IMR-90 (cell line): ENCODE measurements around the gene ENTREP3.

ENCODE experiments used
- BHLHE40 ChIP-seq: fragments of 150-350 bp; IDR thresholded peaks from 2 replicates; pipeline ENCODE4 v1.6.1; 2016; ENCODE audit warnings: mild to moderate bottlenecking, low read depth, low read length
- MAFK ChIP-seq: IDR thresholded peaks from 2 replicates; pipeline ENCODE4 v1.6.1; 2012; ENCODE audit warnings: low read depth, low read length, improper control_type of control experiment
- MXI1 ChIP-seq: IDR thresholded peaks from 2 replicates; pipeline ENCODE4 v1.6.1; 2012; ENCODE audit warnings: low read depth, mild to moderate bottlenecking, low read length, moderate library complexity, borderline replicate concordance
- NFE2L2 ChIP-seq: fragments of 150-350 bp; IDR thresholded peaks from 2 replicates; pipeline ENCODE4 v1.6.1; 2016; ENCODE audit warnings: low read depth, mild to moderate bottlenecking, low read length
- POLR2A ChIP-seq: IDR thresholded peaks from 2 replicates; pipeline ENCODE4 v1.6.1; 2012; ENCODE audit warnings: mild to moderate bottlenecking, low read depth, low read length
- RAD21 ChIP-seq: IDR thresholded peaks from 2 replicates; pipeline ENCODE4 v1.6.1; 2012; ENCODE audit warnings: low read length, improper control_type of control experiment
- RFX5 ChIP-seq: IDR thresholded peaks from 2 replicates; pipeline ENCODE4 v1.8.0; 2012; ENCODE audit warnings: low read depth, mild to moderate bottlenecking, low read length, moderate library complexity
- SMC3 ChIP-seq: fragments of 150-350 bp; IDR thresholded peaks from 2 replicates; pipeline ENCODE4 v1.6.1; 2016; ENCODE audit warnings: low read depth, mild to moderate bottlenecking, antibody characterized with exemption, low read length, moderate library complexity
- TF ChIP-seq, protein P1 (sequence below): conservative IDR thresholded peaks from 2 replicates; pipeline ENCODE4 v1.5.1; 2012; ENCODE audit warnings: mild to moderate bottlenecking, low read depth, low read length, improper control_type of control experiment

DNA sequence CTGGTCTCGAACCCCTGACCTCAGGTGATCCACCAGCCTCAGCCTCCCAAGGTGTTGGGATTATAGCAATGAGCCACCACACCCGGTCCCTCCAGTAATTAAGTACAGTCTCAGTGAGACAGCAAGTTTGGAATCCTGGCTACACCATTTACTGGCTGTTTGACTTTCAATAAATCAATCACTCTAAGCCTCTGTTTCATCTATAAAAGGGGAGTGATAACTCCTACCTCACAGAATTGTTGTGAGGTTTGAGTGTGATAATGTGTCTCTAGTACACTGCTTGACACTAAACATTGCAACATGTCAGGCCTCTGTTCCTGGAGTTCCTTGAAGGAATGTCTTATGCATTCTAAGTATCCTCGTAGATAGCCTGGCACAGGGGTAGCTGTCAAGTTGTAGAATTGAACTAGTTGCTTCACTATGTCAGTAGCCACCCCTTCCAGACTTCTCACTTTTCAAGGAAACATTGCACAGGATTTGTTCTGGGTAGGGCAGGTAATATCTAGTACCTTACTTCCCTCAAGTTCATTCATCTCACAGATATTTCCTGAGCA is 12.4 kb downstream of the ENTREP3 start:
- TF ChIP-seq POLR2A (no peak), NFE2L2 (no peak), BHLHE40 (no peak), MXI1 (no peak), RAD21 (no peak), MAFK (no peak), SMC3 (no peak), RFX5 (no peak)
- TF ChIP-seq, protein P1, sequence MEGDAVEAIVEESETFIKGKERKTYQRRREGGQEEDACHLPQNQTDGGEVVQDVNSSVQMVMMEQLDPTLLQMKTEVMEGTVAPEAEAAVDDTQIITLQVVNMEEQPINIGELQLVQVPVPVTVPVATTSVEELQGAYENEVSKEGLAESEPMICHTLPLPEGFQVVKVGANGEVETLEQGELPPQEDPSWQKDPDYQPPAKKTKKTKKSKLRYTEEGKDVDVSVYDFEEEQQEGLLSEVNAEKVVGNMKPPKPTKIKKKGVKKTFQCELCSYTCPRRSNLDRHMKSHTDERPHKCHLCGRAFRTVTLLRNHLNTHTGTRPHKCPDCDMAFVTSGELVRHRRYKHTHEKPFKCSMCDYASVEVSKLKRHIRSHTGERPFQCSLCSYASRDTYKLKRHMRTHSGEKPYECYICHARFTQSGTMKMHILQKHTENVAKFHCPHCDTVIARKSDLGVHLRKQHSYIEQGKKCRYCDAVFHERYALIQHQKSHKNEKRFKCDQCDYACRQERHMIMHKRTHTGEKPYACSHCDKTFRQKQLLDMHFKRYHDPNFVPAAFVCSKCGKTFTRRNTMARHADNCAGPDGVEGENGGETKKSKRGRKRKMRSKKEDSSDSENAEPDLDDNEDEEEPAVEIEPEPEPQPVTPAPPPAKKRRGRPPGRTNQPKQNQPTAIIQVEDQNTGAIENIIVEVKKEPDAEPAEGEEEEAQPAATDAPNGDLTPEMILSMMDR: no peak
